Measurements from ENCODE around the gene PRAC1.

DNA sequence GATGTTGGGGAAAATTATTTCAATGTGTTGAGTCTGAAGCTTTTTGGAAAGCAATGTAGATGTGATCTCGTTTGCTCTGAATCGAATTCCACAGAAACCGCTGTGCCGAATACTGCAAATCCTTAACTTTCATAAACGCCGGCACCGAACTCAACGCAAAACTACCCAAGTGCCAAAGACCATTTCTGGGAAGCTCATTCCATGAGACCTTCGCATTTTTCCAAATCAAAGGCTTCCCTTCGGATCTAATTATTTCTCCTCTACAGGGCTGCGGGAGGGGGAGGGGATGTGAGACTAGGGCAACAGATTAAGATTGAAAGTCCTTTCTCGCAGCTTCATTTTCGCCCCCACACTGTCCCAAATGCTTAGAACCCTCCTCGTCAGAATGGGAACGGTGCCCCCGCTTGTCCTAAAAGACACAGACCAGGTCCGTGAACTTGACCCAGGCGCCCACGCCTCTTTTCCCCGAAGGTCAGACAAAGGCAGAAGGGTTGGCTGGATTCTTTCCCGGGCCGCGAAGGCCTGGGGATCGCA, 4.0 kb downstream of the PRAC1 start:
- TF ChIP-seq POLR2A (IDR thresholded peaks at IDR 0.05) (no peak), CTCF (IDR thresholded peaks at IDR 0.05) (no peak)

Measured in vagina (tissue), 2 donors.